Right cardiac atrium (tissue), 5 donors: Measurements from ENCODE around the gene PDE9A. TPM values are rescaled to one million over a fixed set of nuclear protein-coding genes. Genes with fewer than 3 reads are reported as not detected.
A peak's percentile ranks its signal among the peaks of the same experiment; 100 is the strongest.

Experiments used
- ATAC-seq, 2 donors: fragments of 200-7000 bp; cut with Tn5 transposase; one replicate each; pipeline versions ENCODE4 v1.8.0 to v1.9.1; 2020; ENCODE audit warnings: moderate library complexity in 2 of 2, mild to moderate bottlenecking in 1 of 2
- DNase-seq, 3 donors: peaks; one replicate each; pipeline ENCODE4 v3.0.0-alpha.2; 2020
- H3K27ac ChIP-seq: one replicate; pipeline ENCODE4 v1.5.1; 2013; ENCODE audit warnings: mild to moderate bottlenecking, low read length, control low read depth, moderate library complexity
- H3K27me3 ChIP-seq: one replicate; pipeline ENCODE4 v1.6.1; 2013; ENCODE audit not compliant: control insufficient read depth, insufficient read depth
- H3K4me1 ChIP-seq: one replicate; pipeline ENCODE4 v1.6.1; 2013; ENCODE audit warnings: low read length; ENCODE audit not compliant: control insufficient read depth, insufficient read depth
- H3K4me3 ChIP-seq: one replicate; pipeline ENCODE4 v1.5.1; 2013; ENCODE audit warnings: low read length, control low read depth
- H3K9me3 ChIP-seq: one replicate; pipeline ENCODE4 v1.6.1; 2013; ENCODE audit warnings: low read length; ENCODE audit not compliant: control insufficient read depth
- WGBS: extraction: QIAGEN DNeasy Blood & Tissue Kit; methylation state at CpG from one replicate; pipeline ENCODE4 v1.1.7; 2013; 5-methylcytosine and 5-hydroxymethylcytosine counted together
- intact Hi-C, 4 donors: fragments of 100-400 bp; cut with DNase I; formaldehyde crosslinking; loops; one replicate each; pipeline versions ENCODE4 v1.11.0 to v1.14.0; 2022 to 2023
- polyA plus RNA-seq: library from polyadenylated mRNA; stranded (reverse); fragments of 200-250 nt; gene quantifications from one replicate; pipeline ENCODE4 v1.2.3, GENCODE V29; 2013
- total RNA-seq, 4 donors: library from RNA; stranded (reverse); fragmentation: NEBNext Ultra II Directional; extraction: Animal tissue kit (Norgen Biotek cat#: 25700); gene quantifications; one replicate each; pipeline ENCODE4 v1.2.1, GENCODE V29; 2021
- donor health status: healthy with polysubstance abuse.
- donor health status: DM: no; HTN: yes; CAD: no.
- donor health status: DM: no; HTN: no; CAD: no.
- donor health status: DM: no; HTN: yes; CAD: no; lungs with severe emphysema.
- donor health status: DM: yes; HTN: yes; CAD: no.

Gene PDE9A
- total and polyA plus RNA-seq, 5 donors: 1.5 to 4.1 (median 2.5) TPM

GRCh38 chr21:42694751-42695696, 41.6 kb downstream of the PDE9A start:
- WGBS: 79% methylated on average over 20 of the region's 20 CpGs

DNA sequence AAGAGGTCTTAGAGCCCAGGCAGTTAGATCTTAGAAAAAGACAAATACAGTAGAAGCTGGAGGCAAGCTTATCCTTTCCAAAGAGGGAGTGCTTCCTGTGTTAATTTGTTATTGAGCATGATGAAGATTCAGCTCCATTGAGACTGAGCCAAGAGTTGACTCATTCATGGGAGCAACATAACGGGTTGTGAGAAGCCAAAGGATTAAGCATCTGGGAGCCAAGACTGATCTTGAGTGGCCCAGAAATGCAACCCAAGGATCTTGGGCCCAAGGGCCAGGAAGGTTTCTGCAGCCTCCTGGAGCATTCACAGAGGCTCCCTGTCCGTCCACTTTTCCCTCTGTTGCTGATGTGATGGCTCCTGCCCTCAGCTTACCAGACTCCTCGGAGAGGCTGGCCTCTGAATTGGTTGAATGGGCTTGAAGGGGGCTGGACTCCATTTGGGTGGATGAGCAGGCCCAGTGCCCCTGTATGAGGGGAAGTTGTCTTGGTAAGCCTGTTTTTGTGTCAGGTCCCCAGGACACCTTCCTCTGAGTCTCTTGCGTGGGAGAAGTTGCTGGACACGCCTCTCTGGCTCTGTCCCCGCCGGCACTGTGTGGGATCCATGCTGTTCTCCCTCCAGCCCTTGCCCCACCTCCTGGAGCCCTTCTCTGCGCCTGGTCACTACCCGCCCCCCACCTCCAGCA, 42.4 kb downstream of the PDE9A start:
- Histone ChIP-seq H3K4me3 (no peak overlapping the region), H3K4me1 (peaks cover 5% of the 10 kb centered on the region), H3K9me3 (no peaks in the 10 kb centered on the region), H3K27ac (no peak overlapping the region), H3K27me3 (no peaks in the 10 kb centered on the region)
- 80% methylated on average over 9 of the region's 9 CpGs for WGBS
- peak in 1 of 3 donors; percentile 43 for DNase-seq
- ATAC-seq: peak; percentile 56 to 62
- intact Hi-C loops: loop anchor here in 1 of 4 donors (10.0 kb wide), 1 partner anchor 59 kb away; no protein-coding TSS in a partner anchor

More at GRCh38 chr21:42694751-42695696, 41.6 kb downstream of the PDE9A start:
- Histone ChIP-seq H3K27ac (no peak overlapping the region), H3K9me3 (no peaks in the 10 kb centered on the region), H3K4me3 (no peak overlapping the region), H3K27me3 (no peaks in the 10 kb centered on the region), H3K4me1 (peaks cover 5% of the 10 kb centered on the region)
- ATAC-seq (no peak), DNase-seq (peak in 1 of 3 donors; percentile 25)
- intact Hi-C loops: loop anchor here in 1 of 4 donors (10.0 kb wide), 1 partner anchor 60 kb away; no protein-coding TSS in a partner anchor

- H3K4me3 ChIP-seq: no peak overlapping the region
- no peaks in the 10 kb centered on the region for H3K9me3 ChIP-seq
- no peak overlapping the region for H3K27ac ChIP-seq
- H3K27me3 ChIP-seq: no peaks in the 10 kb centered on the region
- WGBS: 91% methylated on average over 9 of the region's 9 CpGs
- intact Hi-C loops: loop anchor here in 1 of 4 donors (10.0 kb wide), 1 partner anchor 58 kb away; no protein-coding TSS in a partner anchor
- no peak for ATAC-seq
- H3K4me1 ChIP-seq: peaks cover 5% of the 10 kb centered on the region
- DNase-seq: no peak
Measured at GRCh38 chr21:42696501-42697040, 43.1 kb downstream of the PDE9A start.

DNA sequence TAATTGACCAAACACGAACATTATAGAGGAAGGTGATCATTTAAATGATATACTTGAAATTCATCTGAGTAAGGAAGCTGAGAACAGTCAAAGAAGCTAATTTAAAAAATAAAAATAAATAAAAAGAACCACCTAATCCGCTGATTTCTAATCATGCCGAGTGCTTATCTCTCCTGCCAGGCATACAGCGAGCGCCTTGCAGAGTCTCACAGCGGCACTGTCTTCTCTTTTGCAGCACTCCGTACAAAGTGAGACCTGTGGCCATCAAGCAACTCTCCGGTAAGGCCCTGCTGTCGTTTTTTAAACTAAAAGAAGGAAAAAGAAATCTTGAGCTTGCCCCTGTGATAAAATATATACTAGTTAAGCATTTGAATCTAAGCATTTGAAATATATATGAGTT, 45.3 kb downstream of the PDE9A start:
- 87% methylated on average over 9 of the region's 9 CpGs for WGBS
- intact Hi-C loops: loop anchor here in 1 of 4 donors (10.0 kb wide), 1 partner anchor 56 kb away; no protein-coding TSS in a partner anchor

DNA sequence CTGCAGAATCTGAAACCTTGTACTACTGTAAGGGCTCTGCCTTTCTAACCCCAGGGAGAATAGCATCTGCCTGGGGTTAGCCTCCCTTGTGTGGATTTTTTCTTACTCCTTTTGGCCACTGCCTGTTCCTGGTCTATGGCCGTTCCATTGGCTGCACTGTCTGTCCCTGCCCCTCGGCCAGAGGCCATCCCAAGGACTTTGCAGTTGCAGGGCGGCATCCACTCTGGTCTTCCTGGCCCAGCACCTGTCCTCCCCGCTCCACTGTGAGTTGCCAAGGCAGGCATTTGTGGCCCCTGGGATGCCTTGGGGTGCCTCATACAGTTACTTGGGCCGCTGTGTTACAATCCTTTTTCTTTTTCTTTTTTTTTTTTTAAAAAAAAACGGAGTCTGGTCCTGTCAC, 45.8 kb downstream of the PDE9A start:
- peaks cover 5% of the 10 kb centered on the region for H3K4me1 ChIP-seq
- intact Hi-C loops: loop anchor here in 1 of 4 donors (10.0 kb wide), 1 partner anchor 56 kb away; no protein-coding TSS in a partner anchor
- H3K4me3 ChIP-seq: no peak overlapping the region
- DNase-seq (no peak), ATAC-seq (no peak)
- no peaks in the 10 kb centered on the region for H3K27me3 ChIP-seq
- 93% methylated on average over 6 of the region's 6 CpGs for WGBS
- no peak overlapping the region for H3K27ac ChIP-seq
- no peaks in the 10 kb centered on the region for H3K9me3 ChIP-seq

More for the DNA sequence above, 45.3 kb downstream of the PDE9A start:
- Histone ChIP-seq H3K4me1 (peaks cover 5% of the 10 kb centered on the region), H3K4me3 (no peak overlapping the region), H3K27me3 (no peaks in the 10 kb centered on the region), H3K27ac (no peak overlapping the region), H3K9me3 (no peaks in the 10 kb centered on the region)
- no peak for DNase-seq
- no peak for ATAC-seq

DNA sequence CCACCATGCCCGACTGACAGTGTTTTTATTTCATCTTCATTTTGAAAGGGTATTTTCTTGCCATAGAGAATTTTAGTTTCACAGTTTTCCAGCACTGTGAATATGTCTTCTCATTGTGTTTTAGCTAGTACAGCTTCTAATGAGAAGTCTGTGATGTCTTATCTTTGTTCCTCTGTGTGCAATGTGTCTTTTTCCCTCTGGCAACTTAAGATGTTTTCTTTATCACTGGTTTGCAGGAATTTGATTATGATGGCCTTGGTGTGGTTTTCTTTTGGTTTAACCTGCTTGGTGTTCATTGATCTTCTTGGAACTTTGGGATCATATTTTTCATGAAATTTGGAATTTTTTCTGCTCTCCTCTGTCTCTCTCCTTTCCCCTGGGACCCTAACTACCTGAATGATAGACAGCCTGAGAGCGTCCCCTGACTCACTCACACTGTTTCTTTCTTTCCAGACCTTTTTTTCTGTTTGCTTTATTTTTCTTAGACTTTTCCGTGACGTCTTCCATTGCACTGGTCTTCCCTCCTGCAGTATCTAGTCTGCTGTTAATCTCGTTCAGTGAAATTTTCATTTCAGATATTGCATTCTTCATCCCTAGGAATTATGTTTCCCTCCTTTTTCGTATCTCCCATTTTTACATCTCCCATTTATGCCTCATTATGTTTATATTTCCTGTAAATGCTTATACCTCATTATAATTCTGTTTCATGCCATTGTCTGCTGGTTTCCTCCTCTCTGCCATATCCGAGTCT, 48.5 kb downstream of the PDE9A start:
- no peak for ATAC-seq
- Histone ChIP-seq H3K9me3 (no peaks in the 10 kb centered on the region), H3K27ac (no peak overlapping the region), H3K27me3 (no peaks in the 10 kb centered on the region), H3K4me3 (no peak overlapping the region), H3K4me1 (no peaks in the 10 kb centered on the region)
- intact Hi-C loops: no loop called here
- no peak for DNase-seq
- 94% methylated on average over 7 of the region's 7 CpGs for WGBS

DNA sequence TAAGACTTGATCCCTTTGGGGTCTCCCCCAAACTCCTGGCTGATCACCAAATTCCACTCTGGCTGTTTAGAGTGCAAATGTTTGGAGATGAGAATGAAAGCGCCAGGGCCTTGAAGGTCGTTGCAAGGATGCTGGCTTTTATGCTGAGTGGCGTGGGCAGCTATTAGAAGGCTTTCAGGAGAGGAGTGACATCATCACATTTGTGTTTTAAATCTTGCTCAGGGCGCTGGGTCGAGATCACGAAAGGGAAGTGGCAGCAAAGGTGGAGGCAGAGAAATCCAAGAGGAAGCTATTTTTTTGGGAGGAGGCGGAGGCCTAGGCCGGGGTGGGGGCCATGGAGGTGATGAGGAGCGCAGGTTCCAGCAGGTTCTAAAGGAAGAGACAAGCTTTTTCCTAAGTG, 49.3 kb downstream of the PDE9A start:
- no peak for DNase-seq
- intact Hi-C loops: no loop called here
- ATAC-seq: no peak
- H3K27ac ChIP-seq: no peak overlapping the region
- H3K27me3 ChIP-seq: no peaks in the 10 kb centered on the region
- 94% methylated on average over 9 of the region's 9 CpGs for WGBS
- H3K9me3 ChIP-seq: no peaks in the 10 kb centered on the region
- H3K4me1 ChIP-seq: no peaks in the 10 kb centered on the region
- H3K4me3 ChIP-seq: no peak overlapping the region

- Histone ChIP-seq H3K4me3 (no peak overlapping the region), H3K27ac (no peak overlapping the region), H3K4me1 (no peaks in the 10 kb centered on the region), H3K9me3 (no peaks in the 10 kb centered on the region), H3K27me3 (no peaks in the 10 kb centered on the region)
- DNase-seq: no peak
- ATAC-seq: no peak
- intact Hi-C loops: no loop called here
- WGBS: 93% methylated on average over 24 of the region's 24 CpGs
Measured at GRCh38 chr21:42703136-42703908, 49.9 kb downstream of the PDE9A start.

GRCh38 chr21:42703965-42704364, 50.5 kb downstream of the PDE9A start:
- 95% methylated on average over 18 of the region's 18 CpGs for WGBS
- H3K27ac ChIP-seq: no peak overlapping the region
- DNase-seq (no peak), ATAC-seq (no peak)
- H3K9me3 ChIP-seq: no peaks in the 10 kb centered on the region
- intact Hi-C loops: no loop called here
- no peaks in the 10 kb centered on the region for H3K4me1 ChIP-seq
- no peaks in the 10 kb centered on the region for H3K27me3 ChIP-seq
- no peak overlapping the region for H3K4me3 ChIP-seq

- intact Hi-C loops: no loop called here
- Histone ChIP-seq H3K27ac (no peak overlapping the region), H3K9me3 (no peaks in the 10 kb centered on the region), H3K27me3 (no peaks in the 10 kb centered on the region), H3K4me1 (no peaks in the 10 kb centered on the region), H3K4me3 (no peak overlapping the region)
- ATAC-seq (no peak), DNase-seq (no peak)
- 90% methylated on average over 10 of the region's 10 CpGs for WGBS
Measured at GRCh38 chr21:42704861-42705260, 51.4 kb downstream of the PDE9A start.
